MCF 10A (cell line): ENCODE measurements around the gene DNAH3. TPM values are rescaled to one million over a fixed set of nuclear protein-coding genes. Genes with fewer than 3 reads are reported as not detected.
"Not testable (repeated sequence)": the region's sequence is repeated elsewhere in the genome, so short reads cannot be mapped to it uniquely, and the experiment has no call there.

Experiments used
- BruUV-seq: library from RNA; stranded (reverse); fragments of 400-500 nt; replicated peaks from 2 replicates; lab custom pipeline; 2021; lab: Mats Ljungman, UMichigan
- CTCF ChIA-PET: fragments of 300-600 bp; sonication (Branson Sonifier 250); formaldehyde crosslinking; extraction: SDS; loops from one replicate; lab custom pipeline; 2021; ENCODE audit warnings: antibody characterized with exemption, inconsistent platforms; lab: Yijun Ruan, JAX
- POLR2A ChIA-PET: fragments of 300-600, 350-650 bp; sonication (Branson Sonifier 250); formaldehyde crosslinking; extraction: SDS; loops from one replicate; lab custom pipeline; 2020; ENCODE audit warnings: antibody characterized with exemption, inconsistent platforms; lab: Yijun Ruan, JAX
- DNase-seq: peaks from one replicate; pipeline ENCODE4 v3.0.0-alpha.2; 2018; ENCODE audit not compliant: unreplicated experiment
- H3K27ac Mint-ChIP-seq: one replicate; pipeline ENCODE4 v1.8.0; 2022; ENCODE audit warnings: mild to moderate bottlenecking, low read depth, mixed read lengths; ENCODE audit not compliant: unreplicated experiment
- H3K27me3 Mint-ChIP-seq: one replicate; pipeline ENCODE4 v1.8.0; 2022; ENCODE audit warnings: mixed read lengths; ENCODE audit not compliant: insufficient read depth, unreplicated experiment
- H3K36me3 Mint-ChIP-seq: one replicate; pipeline ENCODE4 v1.8.0; 2022; ENCODE audit warnings: mild to moderate bottlenecking, moderate library complexity, mixed read lengths; ENCODE audit not compliant: insufficient read depth, unreplicated experiment
- H3K4me1 Mint-ChIP-seq: one replicate; pipeline ENCODE4 v1.8.0; 2022; ENCODE audit warnings: mixed read lengths; ENCODE audit not compliant: insufficient read depth, unreplicated experiment
- H3K4me3 Mint-ChIP-seq: one replicate; pipeline ENCODE4 v1.8.0; 2022; ENCODE audit warnings: mild to moderate bottlenecking, moderate library complexity, mixed read lengths; ENCODE audit not compliant: unreplicated experiment
- H3K9me3 Mint-ChIP-seq: one replicate; pipeline ENCODE4 v1.8.0; 2022; ENCODE audit warnings: mixed read lengths; ENCODE audit not compliant: unreplicated experiment
- intact Hi-C: fragments of 100-400 bp; cut with micrococcal nuclease; formaldehyde crosslinking; loops from 2 replicates; pipeline ENCODE4 v1.14.1; 2022
- total RNA-seq: library from RNA; stranded (reverse); gene quantifications from 2 replicates; pipeline ENCODE4 v1.2.3, GENCODE V29; 2022
- TF ChIP-seq, protein P1 (sequence below): fragments of 200-600 bp; IDR thresholded peaks from one replicate; pipeline ENCODE4 v1.8.0; 2022; ENCODE audit warnings: antibody characterized with exemption, mild to moderate bottlenecking; ENCODE audit not compliant: unreplicated experiment

Gene DNAH3
- total RNA-seq, 1 experiment from 2014 or later, result not detected

GRCh38 chr16:21152160-21153030, 1.7 kb upstream of the DNAH3 start:
- BruUV-seq, H3K4me1 Mint-ChIP-seq, H3K36me3 Mint-ChIP-seq, H3K9me3 Mint-ChIP-seq, intact Hi-C loops, H3K4me3 Mint-ChIP-seq, H3K27me3 Mint-ChIP-seq, DNase-seq, POLR2A ChIA-PET, H3K27ac Mint-ChIP-seq: not testable (repeated sequence)
- CTCF ChIA-PET, result interaction anchor here (0.6 to 1.8 kb wide), 3 partner anchors 148 to 302 kb away, joined by 4 to 8 read pairs (median 4); no protein-coding TSS in a partner anchor

GRCh38 chr16:21145738-21146137, 4.9 kb downstream of the DNAH3 start:
- TF ChIP-seq, protein P1, sequence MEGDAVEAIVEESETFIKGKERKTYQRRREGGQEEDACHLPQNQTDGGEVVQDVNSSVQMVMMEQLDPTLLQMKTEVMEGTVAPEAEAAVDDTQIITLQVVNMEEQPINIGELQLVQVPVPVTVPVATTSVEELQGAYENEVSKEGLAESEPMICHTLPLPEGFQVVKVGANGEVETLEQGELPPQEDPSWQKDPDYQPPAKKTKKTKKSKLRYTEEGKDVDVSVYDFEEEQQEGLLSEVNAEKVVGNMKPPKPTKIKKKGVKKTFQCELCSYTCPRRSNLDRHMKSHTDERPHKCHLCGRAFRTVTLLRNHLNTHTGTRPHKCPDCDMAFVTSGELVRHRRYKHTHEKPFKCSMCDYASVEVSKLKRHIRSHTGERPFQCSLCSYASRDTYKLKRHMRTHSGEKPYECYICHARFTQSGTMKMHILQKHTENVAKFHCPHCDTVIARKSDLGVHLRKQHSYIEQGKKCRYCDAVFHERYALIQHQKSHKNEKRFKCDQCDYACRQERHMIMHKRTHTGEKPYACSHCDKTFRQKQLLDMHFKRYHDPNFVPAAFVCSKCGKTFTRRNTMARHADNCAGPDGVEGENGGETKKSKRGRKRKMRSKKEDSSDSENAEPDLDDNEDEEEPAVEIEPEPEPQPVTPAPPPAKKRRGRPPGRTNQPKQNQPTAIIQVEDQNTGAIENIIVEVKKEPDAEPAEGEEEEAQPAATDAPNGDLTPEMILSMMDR, result no peak
- Mint-ChIP-seq H3K27ac (no peak overlapping the region), H3K4me3 (no peak overlapping the region), H3K36me3 (peaks cover 4% of the 10 kb centered on the region), H3K4me1 (peaks cover 5% of the 10 kb centered on the region), H3K9me3 (no peaks in the 10 kb centered on the region), H3K27me3 (peaks cover 26% of the 10 kb centered on the region)
- no peak for DNase-seq
- intact Hi-C loops, result no loop called here
- ChIA-PET POLR2A (no interaction called here), CTCF (interaction anchor here (0.9 to 1.3 kb wide), 4 partner anchors 10 to 296 kb away, joined by 3 to 6 read pairs (median 4); no protein-coding TSS in a partner anchor)
- no TSS peak for BruUV-seq

- ChIA-PET POLR2A (no interaction called here), CTCF (interaction anchor here (1.3 kb wide), 1 partner anchor 50 kb away, joined by 3 read pairs; no protein-coding TSS in a partner anchor)
- Mint-ChIP-seq H3K9me3 (no peaks in the 10 kb centered on the region), H3K4me1 (no peaks in the 10 kb centered on the region), H3K27me3 (peaks cover 25% of the 10 kb centered on the region), H3K27ac (no peak overlapping the region), H3K36me3 (no peaks in the 10 kb centered on the region), H3K4me3 (no peak overlapping the region)
- intact Hi-C loops, result no loop called here
- no peak for DNase-seq
- BruUV-seq, result no TSS peak
- TF ChIP-seq, protein P1, result no peak
These were observed 16.6 kb downstream of the DNAH3 start for GRCh38 chr16:21134053-21134452.

GRCh38 chr16:21130811-21131210, 19.8 kb downstream of the DNAH3 start:
- TF ChIP-seq, protein P1, result no peak
- DNase-seq, result no peak
- Mint-ChIP-seq H3K27ac (no peak overlapping the region), H3K4me1 (no peaks in the 10 kb centered on the region), H3K9me3 (no peaks in the 10 kb centered on the region), H3K36me3 (no peaks in the 10 kb centered on the region), H3K4me3 (no peak overlapping the region), H3K27me3 (peaks cover 25% of the 10 kb centered on the region)
- ChIA-PET CTCF (no interaction called here), POLR2A (no interaction called here)
- no TSS peak for BruUV-seq
- intact Hi-C loops, result no loop called here
